Body of pancreas (tissue), 4 donors: Measurements from ENCODE around the gene POU3F1. TPM values are rescaled to one million over a fixed set of nuclear protein-coding genes. Genes with fewer than 3 reads are reported as not detected.

ENCODE experiments used
- ATAC-seq: fragments of 150-250 bp; one replicate; pipeline ENCODE4 v1.9.1; 2016
- DNase-seq, 4 donors: peaks; one replicate each; pipeline ENCODE4 v3.0.0-alpha.2; 2019
- H3K27ac ChIP-seq, 4 donors: fragments of 200-600 bp; sonication (generic); 1 replicate in 3 of 4; 2 replicates in 1 of 4; pipeline versions ENCODE4 v1.5.1 to v1.6.1; 2016 to 2019; ENCODE audit warnings: mild to moderate bottlenecking in 1 of 4, mixed read lengths in 1 of 4, moderate library complexity in 1 of 4
- H3K27me3 ChIP-seq, 2 donors: fragments of 200-600 bp; sonication (generic); one replicate each; pipeline ENCODE4 v1.6.0; 2016; ENCODE audit warnings: mild to moderate bottlenecking in 1 of 2
- H3K36me3 ChIP-seq, 2 donors: fragments of 200-600 bp; sonication (generic); replicated peaks in 1 of 2; 2 replicates each; pipeline ENCODE4 v1.5.1; 2016; ENCODE audit warnings: low read depth in 2 of 2; ENCODE audit not compliant: insufficient read depth in 1 of 2
- H3K4me1 ChIP-seq: fragments of 200-600 bp; sonication (generic); one replicate; pipeline ENCODE4 v1.6.0; 2016
- H3K4me3 ChIP-seq, 2 donors: fragments of 200-600 bp; sonication (generic); 1 replicate in 1 of 2; 2 replicates in 1 of 2; pipeline ENCODE4 v1.5.1; 2016 to 2019
- H3K9me3 ChIP-seq, 3 donors: fragments of 200-600 bp; sonication (generic); 1 replicate in 2 of 3; 2 replicates in 1 of 3; pipeline ENCODE4 v1.5.1; 2016
- CTCF ChIP-seq, 7 experiments: fragments of 450-650 bp in 4 of 7; fragments of 200-600 bp in 3 of 7; sonication (generic) in 3 of 7; IDR thresholded peaks; one replicate each; pipeline ENCODE4 v1.5.1; 2016 to 2019; ENCODE audit warnings: antibody characterized with exemption in 7 of 7
- POLR2A ChIP-seq, 3 donors: fragments of 450-650 bp; IDR thresholded peaks; one replicate each; pipeline ENCODE4 v1.6.1; 2016; ENCODE audit warnings: antibody characterized with exemption in 3 of 3, mild to moderate bottlenecking in 2 of 3
- WGBS, 2 donors: methylation state at CpG; one replicate each; pipeline ENCODE4 v1.1.5; 2017; 5-methylcytosine and 5-hydroxymethylcytosine counted together
- intact Hi-C: fragments of 100-400 bp; cut with DNase I; formaldehyde crosslinking; loops from one replicate; pipeline ENCODE4 v1.15.1; 2023
- total RNA-seq, 2 donors: library from RNA; depleted of rRNA; stranded (reverse); fragments of >200 nt; gene quantifications; one replicate each; pipeline ENCODE4 v1.1.0, GENCODE V29; 2016

POU3F1 gene
- total RNA-seq, 2 donors from 2014 or later = not detected

- Histone ChIP-seq H3K4me3 (no peak overlapping the region), H3K27me3 (peaks cover 0 to 4% of the 10 kb centered on the region in 2 donors), H3K4me1 (peaks cover 13% of the 10 kb centered on the region), H3K36me3 (no peaks in the 10 kb centered on the region), H3K9me3 (no peaks in the 10 kb centered on the region), H3K27ac (no peak overlapping the region)
- intact Hi-C loops = no loop called here
- ATAC-seq = no peak
- no peak for TF ChIP-seq POLR2A (IDR thresholded peaks at IDR 0.05)
- TF ChIP-seq CTCF (IDR thresholded peaks at IDR 0.05) = no peak
- 57 to 73% methylated on average over 7 to 10 of the region's 13 CpGs for WGBS, 2 donors
- no peak for DNase-seq
Observed at GRCh38 chr1:38050397-38051078, 3.9 kb upstream of the POU3F1 start.

- intact Hi-C loops = no loop called here
- H3K4me1 ChIP-seq = peaks cover 27% of the 10 kb centered on the region
- no peak for DNase-seq
- ATAC-seq = no peak
- 20 to 22% methylated on average over 9 to 26 of the region's 34 CpGs for WGBS, 2 donors
- H3K4me3 ChIP-seq = peak overlapping the region; percentile 39 to 47
- no peaks in the 10 kb centered on the region for H3K36me3 ChIP-seq
- no peaks in the 10 kb centered on the region for H3K9me3 ChIP-seq
- peak overlapping the region in 2 of 4 donors; percentile 35 to 49 for H3K27ac ChIP-seq
- TF ChIP-seq POLR2A (IDR thresholded peaks at IDR 0.05) (no peak), CTCF (IDR thresholded peaks at IDR 0.05) (no peak)
- H3K27me3 ChIP-seq = peaks cover 0 to 29% of the 10 kb centered on the region in 2 donors
Observed at GRCh38 chr1:38047603-38048141, 1.1 kb upstream of the POU3F1 start.

GRCh38 chr1:38046884-38047602, 450 bp upstream of the POU3F1 start:
- Histone ChIP-seq H3K4me3 (peak overlapping the region; percentile 39 to 47), H3K36me3 (no peaks in the 10 kb centered on the region), H3K27me3 (peaks cover 0 to 29% of the 10 kb centered on the region in 2 donors), H3K4me1 (peaks cover 27% of the 10 kb centered on the region), H3K27ac (peak overlapping the region in 2 of 4 donors; percentile 35 to 49), H3K9me3 (no peaks in the 10 kb centered on the region)
- intact Hi-C loops = no loop called here
- DNase-seq = peak; percentile 72 to 84 (median 78)
- peak; percentile 91 for ATAC-seq
- WGBS, 2 donors = 0% methylated on average over 20 to 69 of the region's 99 CpGs
- TF ChIP-seq CTCF (IDR thresholded peaks at IDR 0.05) (no peak), POLR2A (IDR thresholded peaks at IDR 0.05) (no peak)

- WGBS, 2 donors = 6 to 7% methylated on average over 51 to 78 of the region's 115 CpGs
- H3K27me3 ChIP-seq = peaks cover 0 to 29% of the 10 kb centered on the region in 2 donors
- intact Hi-C loops = no loop called here
- DNase-seq (peak in 3 of 4 donors; percentile 27 to 45 (median 39)), ATAC-seq (no peak)
- peaks cover 27% of the 10 kb centered on the region for H3K4me1 ChIP-seq
- H3K36me3 ChIP-seq = no peaks in the 10 kb centered on the region
- H3K27ac ChIP-seq = no peak overlapping the region
- no peak overlapping the region for H3K4me3 ChIP-seq
- TF ChIP-seq CTCF (IDR thresholded peaks at IDR 0.05) = no peak
- no peak for TF ChIP-seq POLR2A (IDR thresholded peaks at IDR 0.05)
- no peaks in the 10 kb centered on the region for H3K9me3 ChIP-seq
Observed at GRCh38 chr1:38045401-38046332, 926 bp downstream of the POU3F1 start.
